Peyer's patch (tissue), 4 donors: ENCODE results near the gene ST3GAL2. TPM values are rescaled to one million over a fixed set of nuclear protein-coding genes. Genes with fewer than 3 reads are reported as not detected.

Experiments used
- DNase-seq, 3 donors: peaks; one replicate each; pipeline ENCODE4 v3.0.0-alpha.2; 2017 to 2019
- H3K27ac ChIP-seq, 4 donors: fragments of 200-600 bp; sonication (generic); one replicate each; pipeline ENCODE4 v1.5.1; 2016 to 2019
- H3K27me3 ChIP-seq, 2 donors: fragments of 200-600 bp; sonication (generic); one replicate each; pipeline ENCODE4 v1.5.1; 2019
- H3K36me3 ChIP-seq, 3 donors: fragments of 200-600 bp; sonication (generic); one replicate each; pipeline ENCODE4 v1.5.1; 2016 to 2019
- H3K4me1 ChIP-seq, 4 donors: fragments of 200-600 bp; sonication (generic); one replicate each; pipeline ENCODE4 v1.5.1; 2016 to 2019
- H3K4me3 ChIP-seq, 4 donors: fragments of 200-600 bp; sonication (generic); 1 replicate in 3 of 4; 2 replicates in 1 of 4; pipeline ENCODE4 v1.5.1; 2016 to 2019; ENCODE audit warnings: mild to moderate bottlenecking in 1 of 4
- H3K9me3 ChIP-seq, 4 donors: fragments of 200-600 bp; sonication (generic); one replicate each; pipeline ENCODE4 v1.5.1; 2016 to 2019; ENCODE audit warnings: mild to moderate bottlenecking in 1 of 4
- POLR2A ChIP-seq, 2 donors: fragments of 450-650 bp; IDR thresholded peaks; one replicate each; pipeline ENCODE4 v1.5.1; 2017; ENCODE audit warnings: antibody characterized with exemption in 2 of 2, mild to moderate bottlenecking in 2 of 2, moderate library complexity in 2 of 2
- total RNA-seq, 4 donors: library from RNA; depleted of rRNA; stranded (reverse); fragments of >200 nt; gene quantifications; one replicate each; pipeline ENCODE4 v1.1.0, GENCODE V29; 2016
- TF ChIP-seq, protein P1 (sequence below), 6 experiments: fragments of 450-650 bp in 4 of 6; fragments of 200-600 bp in 2 of 6; sonication (generic) in 1 of 6; IDR thresholded peaks; one replicate each; pipeline ENCODE4 v1.5.1; 2017 to 2019; ENCODE audit warnings: antibody characterized with exemption in 6 of 6, mild to moderate bottlenecking in 3 of 6, moderate library complexity in 1 of 6

The ST3GAL2 gene
- total RNA-seq, 4 donors from 2014 or later = 13.0 to 27.5 (median 19.6) TPM

- Histone ChIP-seq H3K27ac (no peak overlapping the region), H3K4me3 (no peak overlapping the region)
Measured at GRCh38 chr16:70399381-70399780, 39.5 kb downstream of the ST3GAL2 start.

GRCh38 chr16:70398177-70398743 lies 40.6 kb downstream of the ST3GAL2 start:
- H3K4me3 ChIP-seq = no peak overlapping the region
- H3K4me1 ChIP-seq = peaks cover 0 to 7% (median 0%) of the 10 kb centered on the region in 4 donors
- TF ChIP-seq POLR2A (IDR thresholded peaks at IDR 0.05) = no peak
- H3K9me3 ChIP-seq = no peaks in the 10 kb centered on the region
- peaks cover 0 to 19% (median 0%) of the 10 kb centered on the region in 3 donors for H3K36me3 ChIP-seq
- no peaks in the 10 kb centered on the region for H3K27me3 ChIP-seq
- DNase-seq = no peak
- no peak overlapping the region for H3K27ac ChIP-seq

More at GRCh38 chr16:70399381-70399780, 39.5 kb downstream of the ST3GAL2 start:
- no peak for DNase-seq
- Histone ChIP-seq H3K36me3 (peaks cover 0 to 19% (median 0%) of the 10 kb centered on the region in 3 donors), H3K27me3 (no peaks in the 10 kb centered on the region), H3K9me3 (no peaks in the 10 kb centered on the region), H3K4me1 (peaks cover 0 to 7% (median 3%) of the 10 kb centered on the region in 4 donors)
- TF ChIP-seq, protein P1, sequence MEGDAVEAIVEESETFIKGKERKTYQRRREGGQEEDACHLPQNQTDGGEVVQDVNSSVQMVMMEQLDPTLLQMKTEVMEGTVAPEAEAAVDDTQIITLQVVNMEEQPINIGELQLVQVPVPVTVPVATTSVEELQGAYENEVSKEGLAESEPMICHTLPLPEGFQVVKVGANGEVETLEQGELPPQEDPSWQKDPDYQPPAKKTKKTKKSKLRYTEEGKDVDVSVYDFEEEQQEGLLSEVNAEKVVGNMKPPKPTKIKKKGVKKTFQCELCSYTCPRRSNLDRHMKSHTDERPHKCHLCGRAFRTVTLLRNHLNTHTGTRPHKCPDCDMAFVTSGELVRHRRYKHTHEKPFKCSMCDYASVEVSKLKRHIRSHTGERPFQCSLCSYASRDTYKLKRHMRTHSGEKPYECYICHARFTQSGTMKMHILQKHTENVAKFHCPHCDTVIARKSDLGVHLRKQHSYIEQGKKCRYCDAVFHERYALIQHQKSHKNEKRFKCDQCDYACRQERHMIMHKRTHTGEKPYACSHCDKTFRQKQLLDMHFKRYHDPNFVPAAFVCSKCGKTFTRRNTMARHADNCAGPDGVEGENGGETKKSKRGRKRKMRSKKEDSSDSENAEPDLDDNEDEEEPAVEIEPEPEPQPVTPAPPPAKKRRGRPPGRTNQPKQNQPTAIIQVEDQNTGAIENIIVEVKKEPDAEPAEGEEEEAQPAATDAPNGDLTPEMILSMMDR (IDR thresholded peaks at IDR 0.05) = no peak
- no peak for TF ChIP-seq POLR2A (IDR thresholded peaks at IDR 0.05)

DNA sequence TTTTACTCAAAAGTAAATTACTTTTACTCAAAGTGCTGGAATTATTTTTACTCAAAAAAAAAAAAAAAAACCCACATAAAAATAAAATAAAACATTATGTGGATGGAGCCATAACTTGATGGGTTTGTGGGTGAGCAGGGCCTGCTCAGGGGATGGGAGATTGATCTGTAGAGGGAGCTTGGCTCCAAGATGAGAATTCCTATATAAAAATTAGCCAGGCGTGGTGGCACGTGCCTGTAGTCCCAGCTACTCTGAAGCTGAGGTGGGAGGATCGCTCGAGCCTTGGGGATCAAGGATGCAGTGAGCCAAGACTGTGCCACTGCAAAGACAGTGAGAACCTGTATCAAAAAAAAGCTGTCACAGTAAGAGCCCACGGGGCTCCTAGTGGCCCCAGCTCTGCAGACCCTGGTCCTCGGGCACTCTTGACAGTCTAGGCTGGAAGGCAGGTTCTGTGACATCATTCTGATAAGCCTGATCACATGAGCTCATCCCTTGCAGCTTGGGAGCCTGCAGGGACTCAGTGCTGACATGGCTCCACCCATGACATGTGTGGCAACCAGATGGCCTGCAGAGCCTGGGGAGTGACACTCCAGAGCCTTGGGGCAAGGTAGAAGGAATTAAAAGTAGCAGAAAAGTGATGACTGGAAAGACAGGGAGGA lies 42.5 kb downstream of the ST3GAL2 start:
- TF ChIP-seq, protein P1 (IDR thresholded peaks at IDR 0.05) = peak in 1 of 6 experiments; percentile 3
- TF ChIP-seq POLR2A (IDR thresholded peaks at IDR 0.05) = no peak
- Histone ChIP-seq H3K4me3 (no peak overlapping the region), H3K36me3 (peaks cover 0 to 19% (median 0%) of the 10 kb centered on the region in 3 donors), H3K4me1 (peaks cover 0 to 7% (median 0%) of the 10 kb centered on the region in 4 donors), H3K27me3 (no peaks in the 10 kb centered on the region), H3K27ac (peak overlapping the region in 2 of 4 donors; percentile 17 to 34), H3K9me3 (no peaks in the 10 kb centered on the region)
- DNase-seq = peak in 2 of 3 donors; percentile 66 to 75

- Histone ChIP-seq H3K9me3 (no peaks in the 10 kb centered on the region), H3K27ac (peak overlapping the region in 1 of 4 donors; percentile 65), H3K4me3 (no peak overlapping the region), H3K36me3 (peaks cover 0 to 19% (median 0%) of the 10 kb centered on the region in 3 donors), H3K27me3 (no peaks in the 10 kb centered on the region), H3K4me1 (peaks cover 0 to 7% (median 0%) of the 10 kb centered on the region in 4 donors)
- peak; percentile 55 to 92 (median 88) for DNase-seq
- TF ChIP-seq POLR2A (IDR thresholded peaks at IDR 0.05) = no peak
- TF ChIP-seq, protein P1 (IDR thresholded peaks at IDR 0.05) = peak; percentile 4 to 93 (median 84)
Measured at GRCh38 chr16:70395345-70395901, 43.5 kb downstream of the ST3GAL2 start.

DNA sequence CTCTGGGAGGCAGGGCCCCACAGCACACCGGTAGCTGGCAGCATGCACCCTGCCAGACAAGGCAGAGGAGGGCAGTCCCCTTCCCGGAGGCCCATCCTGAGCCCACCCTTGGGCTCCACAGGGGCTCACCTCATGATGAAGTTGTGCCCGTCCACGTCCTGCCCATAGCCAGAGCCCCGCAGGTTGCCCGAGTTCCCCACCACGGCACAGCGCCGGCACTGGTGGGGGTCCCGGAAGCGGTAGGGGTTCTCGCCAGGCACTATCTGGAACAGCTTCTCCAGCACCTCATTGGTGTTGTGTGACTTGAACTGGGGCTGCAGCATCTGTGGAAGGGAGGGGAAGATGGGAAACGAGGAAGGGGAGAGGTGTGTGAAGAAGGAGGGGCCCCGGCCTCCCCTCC lies 44.0 kb downstream of the ST3GAL2 start:
- peaks cover 0 to 7% (median 0%) of the 10 kb centered on the region in 4 donors for H3K4me1 ChIP-seq
- no peaks in the 10 kb centered on the region for H3K9me3 ChIP-seq
- no peaks in the 10 kb centered on the region for H3K27me3 ChIP-seq
- DNase-seq = no peak
- TF ChIP-seq, protein P1 (IDR thresholded peaks at IDR 0.05) = no peak
- TF ChIP-seq POLR2A (IDR thresholded peaks at IDR 0.05) = no peak
- H3K36me3 ChIP-seq = peaks cover 0 to 19% (median 0%) of the 10 kb centered on the region in 3 donors
- no peak overlapping the region for H3K4me3 ChIP-seq
- no peak overlapping the region for H3K27ac ChIP-seq

DNA sequence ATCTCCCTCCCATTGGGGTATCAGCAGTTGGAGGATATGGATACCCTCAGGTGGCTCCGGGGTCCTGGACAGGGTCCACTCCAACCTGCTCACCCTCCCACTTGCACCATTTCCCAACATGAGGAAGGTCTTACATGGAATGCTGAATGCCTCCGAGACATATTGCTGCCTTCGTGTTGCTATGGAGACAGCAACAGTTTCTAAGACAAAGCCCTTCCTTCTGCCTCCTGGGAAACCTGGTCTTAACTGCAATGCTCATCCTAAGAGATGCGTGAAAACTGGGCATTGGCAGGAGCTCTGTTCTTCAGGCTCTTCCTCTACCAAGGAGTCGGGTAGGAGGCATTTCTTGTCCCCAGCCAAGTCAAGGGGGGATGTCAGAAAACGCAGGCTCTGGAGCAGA lies 45.2 kb downstream of the ST3GAL2 start:
- Histone ChIP-seq H3K27me3 (no peaks in the 10 kb centered on the region), H3K4me1 (peaks cover 0 to 7% (median 0%) of the 10 kb centered on the region in 4 donors), H3K4me3 (no peak overlapping the region), H3K27ac (no peak overlapping the region), H3K9me3 (no peaks in the 10 kb centered on the region), H3K36me3 (peaks cover 0 to 13% (median 0%) of the 10 kb centered on the region in 3 donors)
- DNase-seq = no peak
- TF ChIP-seq, protein P1 (IDR thresholded peaks at IDR 0.05) = no peak
- no peak for TF ChIP-seq POLR2A (IDR thresholded peaks at IDR 0.05)
